HG03469 (cell line): Measurements from ENCODE around the gene SEPSECS.
A peak's percentile ranks its signal among the peaks of the same experiment; 100 is the strongest.

Experiments
- ATAC-seq: cut with Tn5 transposase; IDR thresholded peaks from one replicate; pipeline ENCODE4 v1.9.1; 2021; ENCODE audit warnings: mild to moderate bottlenecking, moderate library complexity, moderate number of reproducible peaks; ENCODE audit not compliant: unreplicated experiment

Gene SEPSECS

DNA sequence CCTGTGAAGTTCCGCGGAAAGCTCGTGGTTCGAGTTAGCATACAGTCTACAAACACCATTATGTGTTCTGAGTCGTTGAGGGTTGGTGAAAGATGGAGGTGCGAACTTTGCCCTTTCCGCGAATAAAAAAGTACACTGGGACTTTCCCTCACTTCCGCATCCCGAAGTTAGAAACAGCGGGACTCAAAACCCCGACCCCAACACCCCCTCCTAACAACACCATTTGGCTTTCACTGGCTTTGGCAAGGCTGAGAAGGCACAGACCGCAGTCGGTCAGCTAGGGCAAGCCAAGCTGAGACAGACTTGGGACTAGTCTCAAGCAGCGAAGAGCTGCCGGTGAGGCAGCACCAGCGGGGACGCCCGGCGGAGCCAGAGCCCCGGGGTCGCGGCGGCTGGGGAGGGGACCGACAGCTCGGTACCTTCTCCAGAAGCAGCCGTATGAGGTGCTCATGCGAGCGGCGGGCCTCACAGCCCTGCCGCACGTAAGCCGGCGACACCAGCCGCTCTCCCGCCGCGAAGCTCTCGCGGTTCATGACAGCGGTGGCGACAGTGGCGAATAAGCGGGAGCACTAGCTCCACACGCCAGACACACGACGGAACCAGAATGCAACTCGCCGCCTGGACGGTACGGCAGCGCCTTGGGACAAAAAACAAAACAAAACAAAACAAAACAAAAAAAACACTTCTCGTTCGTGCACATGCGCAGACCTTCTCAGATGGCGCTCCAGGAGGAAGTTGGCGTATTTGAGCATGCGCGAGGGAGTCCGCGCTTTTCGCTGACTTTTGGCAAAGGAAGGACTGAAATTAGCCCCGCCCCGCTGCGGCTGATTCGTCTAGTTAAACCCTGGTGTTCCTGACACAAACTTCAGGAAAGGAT lies at the start of gene SEPSECS:
Gene SEPSECS (minus strand): TSS at position 613 of the 877 bp plus-strand sequence. CDS start 80 bp downstream, at position 533.
- peak; percentile 72 for ATAC-seq

DNA sequence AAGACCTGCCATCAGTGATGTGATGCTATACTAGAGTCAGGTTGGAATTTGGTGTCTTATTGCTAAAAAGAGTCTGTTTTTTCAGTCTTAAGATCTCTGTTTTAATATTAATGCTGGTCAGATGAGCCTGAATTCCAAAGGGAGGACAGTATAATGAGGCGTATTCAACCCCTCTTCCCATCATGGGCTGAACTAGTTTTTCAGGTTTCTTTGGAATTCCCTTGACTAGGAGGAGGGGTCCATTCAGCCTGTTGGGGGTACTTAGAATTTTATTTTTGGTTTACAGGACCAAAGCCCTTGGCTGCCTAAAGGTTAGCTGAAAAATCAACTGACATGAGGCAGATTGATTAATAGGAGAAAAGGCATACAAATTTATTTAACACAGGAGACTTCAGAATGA lies 49.5 kb upstream of the SEPSECS start:
- ATAC-seq, result no peak

DNA sequence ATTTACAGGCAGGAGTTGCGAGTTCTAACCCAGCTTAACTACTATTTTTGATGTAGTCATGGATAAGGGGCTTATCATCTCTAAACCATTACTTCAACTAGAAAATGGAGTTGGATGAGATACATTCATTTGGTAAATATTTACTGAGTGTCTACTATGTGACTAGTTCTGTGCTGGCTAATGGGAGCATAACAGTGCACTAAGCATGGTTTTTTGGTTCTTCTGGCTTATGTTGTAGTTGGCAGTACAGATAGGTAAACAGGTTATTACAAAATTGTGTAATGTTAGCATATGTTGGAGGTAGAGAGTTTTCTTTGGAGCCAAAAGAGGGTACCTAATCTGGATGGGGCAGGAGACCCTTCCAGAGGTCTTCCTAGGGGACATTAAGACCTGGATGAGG lies 47.7 kb upstream of the SEPSECS start:
- no peak for ATAC-seq

- no peak for ATAC-seq
Observed at GRCh38 chr4:25198713-25199112, 38.5 kb upstream of the SEPSECS start.

GRCh38 chr4:25190407-25190806 lies 30.2 kb upstream of the SEPSECS start:
- ATAC-seq, result no peak

GRCh38 chr4:25184056-25184455 lies 23.8 kb upstream of the SEPSECS start:
- ATAC-seq, result no peak

DNA sequence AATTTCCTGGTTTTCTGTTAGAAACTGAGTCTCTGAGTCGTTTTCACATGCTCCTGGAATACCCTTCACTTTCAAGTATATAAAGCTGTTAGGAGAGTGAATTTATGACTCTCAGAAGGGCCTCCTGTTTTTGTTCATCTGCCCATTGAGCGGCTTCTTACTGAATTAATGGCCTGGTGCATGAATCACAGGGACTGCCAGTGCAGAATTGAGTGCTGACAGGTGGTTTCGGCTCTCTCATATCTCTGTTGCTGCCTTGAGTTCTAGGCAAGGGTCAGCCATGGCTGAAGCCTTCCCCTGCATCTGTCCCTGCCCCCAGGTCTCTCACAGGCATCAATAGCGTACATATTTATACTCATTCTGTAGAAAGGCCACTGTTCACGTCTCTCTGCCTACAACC lies 22.7 kb upstream of the SEPSECS start:
- no peak for ATAC-seq

DNA sequence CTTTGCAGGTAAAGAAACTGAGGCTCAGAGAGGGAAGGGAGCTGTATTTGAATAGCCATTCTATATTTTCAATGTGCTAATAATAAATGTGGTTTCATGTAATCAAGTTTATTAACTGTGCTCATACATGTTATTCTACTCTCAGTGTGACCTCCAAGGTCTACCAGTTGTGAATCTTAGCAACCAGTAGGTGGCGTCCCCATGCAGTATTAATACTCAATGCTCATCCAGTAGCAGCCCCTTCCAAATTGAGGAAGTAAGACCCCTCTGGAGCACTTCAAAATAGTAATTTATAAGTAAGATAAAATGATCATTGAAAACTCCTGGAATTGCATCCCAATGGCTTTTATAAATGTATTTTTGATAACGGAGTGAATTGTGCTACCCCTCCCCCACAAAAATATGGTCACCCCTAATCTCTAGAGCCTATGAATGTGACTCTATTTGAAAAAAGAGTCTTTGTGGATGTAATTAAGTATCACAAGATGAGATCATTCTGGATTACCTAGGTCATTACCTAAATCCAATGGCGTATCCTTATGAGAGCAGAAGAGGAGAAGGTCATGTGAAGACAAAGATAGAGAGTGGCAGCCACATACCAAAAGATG lies 20.4 kb upstream of the SEPSECS start:
- ATAC-seq, result peak; percentile 76

- ATAC-seq, result no peak
Observed at GRCh38 chr4:25178838-25179261, 18.6 kb upstream of the SEPSECS start.

DNA sequence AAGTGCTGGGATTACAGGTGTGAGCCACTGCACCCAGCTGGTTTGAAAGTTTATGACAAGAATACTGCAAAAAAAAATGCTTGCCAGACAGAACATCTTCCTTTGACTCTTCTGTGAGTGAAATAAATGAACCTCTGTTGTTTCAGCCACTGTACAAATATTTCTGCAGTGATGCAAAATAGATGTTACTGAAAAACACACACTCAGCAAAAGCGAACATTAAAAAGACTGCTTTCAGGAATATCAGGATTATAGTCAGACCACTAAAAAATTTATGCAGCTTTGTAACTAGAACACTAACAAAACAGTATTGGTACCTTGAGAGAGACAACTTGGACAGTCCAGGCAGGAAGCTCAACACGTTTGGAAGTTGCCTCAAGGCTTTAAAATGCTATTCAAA lies 16.9 kb upstream of the SEPSECS start:
- ATAC-seq, result no peak

- no peak for ATAC-seq
Observed at GRCh38 chr4:25174674-25175073, 14.4 kb upstream of the SEPSECS start.

GRCh38 chr4:25172961-25173915 lies 13.0 kb upstream of the SEPSECS start:
- ATAC-seq, result peak; percentile 55

GRCh38 chr4:25171201-25171865 lies 11.1 kb upstream of the SEPSECS start:
- ATAC-seq, result no peak

GRCh38 chr4:25169446-25169845 lies 9.2 kb upstream of the SEPSECS start:
- no peak for ATAC-seq

GRCh38 chr4:25165916-25166315 lies 5.7 kb upstream of the SEPSECS start:
- ATAC-seq, result no peak

- no peak for ATAC-seq
Observed at GRCh38 chr4:25163196-25163595, 2.9 kb upstream of the SEPSECS start.

GRCh38 chr4:25162566-25162965 lies 2.3 kb upstream of the SEPSECS start:
- no peak for ATAC-seq

DNA sequence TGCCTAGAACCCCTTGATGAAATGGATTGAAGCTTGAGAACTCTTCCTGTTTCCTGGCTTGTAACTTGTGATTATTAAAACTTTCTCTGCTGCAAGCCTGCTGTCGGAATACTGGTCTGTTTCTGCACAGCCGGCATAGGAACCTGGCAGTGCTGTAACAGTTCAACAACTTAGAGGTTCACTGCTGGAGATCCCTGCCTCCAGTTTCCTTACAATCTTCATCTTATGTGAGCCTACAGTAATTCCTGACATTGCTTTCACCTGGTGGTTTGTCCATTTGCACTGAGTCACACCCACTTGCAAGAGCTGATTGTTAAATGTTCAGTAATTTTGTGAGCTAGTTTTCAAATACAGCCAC lies 1.3 kb upstream of the SEPSECS start:
- ATAC-seq, result no peak

- peak; percentile 10 for ATAC-seq
Observed at GRCh38 chr4:25160714-25161592, 704 bp upstream of the SEPSECS start.

GRCh38 chr4:25158817-25159216 lies 1.4 kb downstream of the SEPSECS start:
- ATAC-seq, result no peak
